MV-4-11 (cell line): ENCODE data around the gene A4GNT.
"Not testable (repeated sequence)": the region's sequence is repeated elsewhere in the genome, so short reads cannot be mapped to it uniquely, and the experiment has no call there.

Experiments
- DNase-seq: peaks from one replicate; lab custom pipeline; 2025; lab: John Stamatoyannopoulos, UW

Gene A4GNT

DNA sequence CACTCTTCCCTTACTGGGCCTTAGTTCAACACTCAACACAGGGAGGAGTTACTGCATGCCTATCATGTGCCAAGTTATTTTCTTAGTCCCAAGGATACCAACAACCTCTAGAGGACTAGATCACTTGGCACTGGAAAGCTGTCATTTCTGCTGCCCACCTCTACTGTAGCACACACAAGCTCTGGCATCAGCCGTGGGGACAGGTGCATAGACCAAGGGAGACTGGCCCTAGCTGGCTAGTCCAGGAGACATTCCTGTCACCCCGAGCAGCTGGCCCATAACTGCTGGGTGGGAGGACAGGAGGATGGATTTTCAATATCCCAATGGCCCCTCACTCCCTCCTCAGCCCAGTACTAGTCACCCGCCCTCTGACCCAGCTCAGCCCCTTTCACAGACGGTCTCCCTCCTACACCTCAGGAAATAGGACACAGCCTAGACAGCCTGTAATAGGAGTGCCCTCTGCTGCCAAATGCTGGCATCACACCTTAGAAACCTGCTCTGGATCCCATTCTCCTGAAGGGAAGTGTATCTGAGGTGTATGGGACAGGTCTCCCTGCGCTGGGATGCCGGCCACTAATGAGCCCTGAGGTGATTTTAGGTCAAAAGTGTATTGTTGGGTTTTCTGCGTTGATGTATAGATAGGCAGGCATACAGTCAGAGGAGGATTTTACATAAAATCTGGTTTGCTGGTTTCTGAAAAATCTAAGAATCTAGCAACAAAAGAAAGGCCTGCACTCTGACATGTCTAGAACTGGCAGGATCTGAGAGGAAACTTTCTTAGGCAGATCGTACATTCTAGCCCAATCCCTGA lies 13.4 kb downstream of the A4GNT start:
- peak; percentile 44 for DNase-seq

DNA sequence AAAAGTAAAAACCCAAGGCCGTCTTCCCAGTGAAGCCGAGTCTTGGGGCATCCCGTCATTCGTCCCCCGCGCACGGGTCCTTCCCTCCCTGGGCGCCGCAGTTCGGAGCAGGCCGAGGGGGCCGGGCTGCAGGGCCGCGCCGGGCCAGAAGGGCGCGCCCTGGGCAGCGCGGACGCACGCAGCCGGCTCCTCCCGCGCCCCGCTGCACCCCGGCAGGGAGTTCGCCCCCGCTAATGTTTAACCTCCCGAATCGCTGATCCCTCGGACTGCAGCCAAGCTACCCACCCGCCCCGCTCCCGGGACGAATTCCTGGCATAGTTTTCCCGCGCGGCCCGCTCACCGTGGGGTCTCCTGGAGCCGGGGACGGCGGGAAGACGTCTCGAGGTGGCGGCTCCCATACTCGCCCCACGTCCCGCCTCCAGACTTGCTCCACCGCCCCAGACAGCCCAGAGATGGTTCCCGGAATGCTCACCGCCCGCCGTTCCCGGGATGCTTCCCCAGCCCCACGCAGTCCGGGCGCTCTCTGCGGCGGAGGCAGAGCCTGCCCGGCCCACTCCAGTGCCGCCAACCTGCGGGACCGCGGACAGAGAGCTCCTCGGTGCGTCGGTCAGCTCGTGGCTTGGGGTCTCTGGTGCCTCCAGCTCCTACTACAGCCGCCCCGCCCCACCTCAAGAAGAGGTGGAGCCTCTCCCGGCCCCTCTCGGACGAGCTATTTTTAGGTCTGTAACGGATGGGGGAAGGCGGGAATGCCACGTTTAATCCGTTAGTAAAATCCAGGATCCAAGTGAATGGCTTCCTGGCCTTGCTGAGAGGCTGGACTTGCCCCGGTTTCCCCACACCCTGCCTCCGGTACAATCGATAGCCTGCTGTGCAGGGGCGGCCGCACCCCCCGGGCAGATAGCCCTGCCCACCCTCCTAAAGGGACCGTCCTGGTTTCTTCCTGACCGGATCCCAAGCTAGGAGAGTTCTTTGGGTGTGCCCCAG lies 16.9 kb downstream of the A4GNT start, which contains the start of gene DZIP1L:
Gene DZIP1L, minus strand, starts transcription at position 621 of the 984 bp plus-strand sequence. CDS start 11,637 bp downstream, outside the sequence.
- DNase-seq = peak; percentile 14

DNA sequence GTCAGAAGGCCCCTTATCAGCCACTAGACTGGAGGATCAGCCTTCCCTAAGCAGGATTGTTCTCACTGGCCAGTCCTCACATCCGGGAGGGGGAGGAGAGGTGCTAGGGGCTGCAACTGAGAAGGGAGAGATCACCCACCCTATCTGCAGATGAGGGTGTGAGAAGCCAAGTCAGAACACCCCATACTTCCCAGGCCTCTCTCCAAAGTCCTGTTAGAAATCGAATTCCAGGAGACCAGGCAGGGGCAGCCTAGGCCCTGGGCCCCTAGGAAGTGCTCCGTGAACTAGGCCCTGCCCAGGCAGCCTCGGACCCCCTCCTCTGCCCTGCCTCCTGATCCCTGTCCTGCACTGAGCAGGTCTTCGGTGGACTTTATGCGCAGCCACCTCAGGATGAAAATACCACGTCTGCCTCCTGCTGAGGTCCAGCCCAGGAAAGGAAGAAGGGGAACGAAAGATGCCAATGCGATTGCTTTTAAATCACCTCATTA lies 17.7 kb downstream of the A4GNT start:
- DNase-seq = no peak

DNA sequence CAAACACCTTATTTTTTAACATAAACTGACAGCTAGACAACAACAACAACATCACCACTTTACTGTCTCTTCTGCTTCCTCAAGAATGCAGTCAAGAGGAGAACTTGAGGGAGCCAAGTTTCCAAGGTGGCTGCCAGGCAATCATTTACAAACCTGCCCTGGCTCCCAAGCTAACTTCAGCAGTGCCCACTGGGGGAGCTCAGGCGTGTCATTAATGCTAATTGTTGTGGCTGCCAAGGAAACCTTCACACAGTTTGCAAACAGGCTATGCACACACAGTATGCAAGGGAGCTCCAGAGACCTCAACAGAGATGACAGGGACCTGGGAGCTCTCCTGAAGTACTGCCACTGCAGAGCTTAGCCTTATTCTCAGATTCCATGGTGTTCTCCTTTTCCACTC lies 18.9 kb downstream of the A4GNT start:
- no peak for DNase-seq

DNA sequence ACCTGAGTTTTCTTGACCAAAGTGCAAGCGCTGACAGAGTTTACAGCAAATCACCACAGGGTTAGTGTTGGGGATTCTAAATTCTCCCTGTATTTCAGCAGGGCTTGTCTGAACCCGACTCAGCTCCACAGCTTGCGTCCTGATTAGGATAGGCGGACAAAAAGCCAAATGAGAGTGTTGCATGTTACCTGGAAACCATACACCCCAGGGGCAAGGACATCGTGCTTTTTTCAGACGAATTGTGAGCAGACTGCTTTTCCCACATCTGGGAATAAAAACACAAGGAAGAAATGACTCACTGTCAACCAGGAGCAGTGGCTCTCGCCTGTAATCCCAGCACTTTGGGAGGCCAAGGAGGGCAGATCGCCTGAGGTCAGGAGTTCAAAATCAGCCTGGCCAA lies 19.8 kb downstream of the A4GNT start:
- DNase-seq = no peak

DNA sequence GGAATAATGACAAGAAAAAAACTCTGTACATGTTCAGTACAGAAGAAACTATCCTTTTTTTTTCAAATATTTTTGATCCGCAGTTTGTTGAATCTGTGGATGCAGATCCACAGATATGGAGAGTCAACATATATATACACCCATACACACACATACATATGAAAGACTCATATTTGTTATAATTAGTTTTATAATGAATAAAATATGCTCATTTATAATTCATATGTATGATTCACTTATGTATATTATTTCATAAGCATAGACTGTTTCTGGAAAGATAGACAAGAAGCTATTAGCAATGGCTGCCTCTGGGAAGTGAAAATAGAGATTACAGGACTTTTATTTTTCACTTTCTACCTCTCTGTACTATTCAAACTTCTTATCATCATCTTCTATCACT lies 26.6 kb downstream of the A4GNT start:
- no peak for DNase-seq

DNA sequence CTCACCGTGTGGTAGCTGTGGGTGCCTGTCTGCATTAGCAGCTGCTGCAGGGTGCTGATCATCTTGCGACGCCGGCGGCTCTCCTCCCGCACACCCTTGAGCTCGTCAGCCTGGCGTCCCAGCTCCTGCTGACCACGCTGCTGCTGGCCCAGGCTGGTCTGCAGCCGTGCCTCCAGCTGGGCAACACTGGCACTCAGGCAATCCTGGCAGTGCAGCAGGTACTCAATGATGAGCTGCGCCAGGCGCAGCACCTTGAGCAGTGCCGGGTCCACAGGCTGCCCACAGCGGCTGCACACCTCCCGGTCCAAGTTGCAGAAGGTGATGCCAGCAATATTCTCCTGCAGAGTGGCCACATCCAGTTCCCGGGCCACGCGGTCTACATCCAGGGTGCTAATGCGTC lies 28.7 kb downstream of the A4GNT start:
- DNase-seq = no peak

DNA sequence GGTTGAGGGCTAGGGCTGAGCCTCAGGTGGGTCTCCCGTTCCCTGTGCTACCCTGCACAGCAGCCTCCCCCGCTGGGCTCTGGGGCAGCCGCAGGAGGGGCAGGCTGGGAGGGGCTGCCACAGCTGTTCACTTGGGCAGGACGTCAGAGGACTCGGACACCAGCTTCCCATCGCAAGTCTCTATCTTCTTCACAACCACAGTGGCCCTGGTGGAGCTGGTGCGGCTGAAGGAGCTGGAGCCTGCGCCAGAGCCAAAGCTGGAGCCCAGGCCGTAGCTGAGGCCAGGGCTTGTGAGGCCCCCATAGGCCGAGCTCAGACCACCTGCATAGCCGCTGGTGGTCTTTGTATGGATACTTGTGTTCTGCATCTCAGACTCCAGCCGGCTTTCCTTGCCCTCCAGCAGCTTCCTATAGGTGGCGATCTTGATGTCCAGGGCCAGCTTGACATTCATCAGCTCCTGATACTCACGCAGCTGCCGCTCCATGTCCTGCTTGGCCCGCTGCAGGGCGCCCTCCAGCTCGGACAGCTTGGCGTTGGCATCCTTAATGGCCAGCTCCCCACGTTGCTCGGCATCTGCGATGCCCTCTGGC lies 30.7 kb downstream of the A4GNT start:
- not testable (repeated sequence) for DNase-seq

DNA sequence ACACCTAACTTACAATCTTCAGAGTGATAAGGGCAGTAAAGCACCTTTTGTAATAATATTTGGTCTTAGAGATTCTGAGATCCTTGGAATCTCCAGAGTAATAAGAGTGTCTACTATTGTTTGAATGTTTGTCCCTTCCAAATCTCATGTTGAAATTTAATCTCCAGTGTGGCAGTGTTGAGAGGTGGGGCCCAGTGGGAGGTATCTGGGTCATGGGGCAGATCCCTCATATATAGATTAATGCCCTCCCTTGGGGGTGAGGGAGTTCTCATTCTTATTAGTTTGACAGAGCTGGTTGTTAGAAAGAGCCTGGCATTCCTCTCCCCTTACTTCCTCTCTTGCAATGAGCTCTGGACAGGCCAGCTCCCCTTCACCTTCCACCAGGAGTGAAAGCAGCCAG lies 32.8 kb downstream of the A4GNT start:
- no peak for DNase-seq

DNA sequence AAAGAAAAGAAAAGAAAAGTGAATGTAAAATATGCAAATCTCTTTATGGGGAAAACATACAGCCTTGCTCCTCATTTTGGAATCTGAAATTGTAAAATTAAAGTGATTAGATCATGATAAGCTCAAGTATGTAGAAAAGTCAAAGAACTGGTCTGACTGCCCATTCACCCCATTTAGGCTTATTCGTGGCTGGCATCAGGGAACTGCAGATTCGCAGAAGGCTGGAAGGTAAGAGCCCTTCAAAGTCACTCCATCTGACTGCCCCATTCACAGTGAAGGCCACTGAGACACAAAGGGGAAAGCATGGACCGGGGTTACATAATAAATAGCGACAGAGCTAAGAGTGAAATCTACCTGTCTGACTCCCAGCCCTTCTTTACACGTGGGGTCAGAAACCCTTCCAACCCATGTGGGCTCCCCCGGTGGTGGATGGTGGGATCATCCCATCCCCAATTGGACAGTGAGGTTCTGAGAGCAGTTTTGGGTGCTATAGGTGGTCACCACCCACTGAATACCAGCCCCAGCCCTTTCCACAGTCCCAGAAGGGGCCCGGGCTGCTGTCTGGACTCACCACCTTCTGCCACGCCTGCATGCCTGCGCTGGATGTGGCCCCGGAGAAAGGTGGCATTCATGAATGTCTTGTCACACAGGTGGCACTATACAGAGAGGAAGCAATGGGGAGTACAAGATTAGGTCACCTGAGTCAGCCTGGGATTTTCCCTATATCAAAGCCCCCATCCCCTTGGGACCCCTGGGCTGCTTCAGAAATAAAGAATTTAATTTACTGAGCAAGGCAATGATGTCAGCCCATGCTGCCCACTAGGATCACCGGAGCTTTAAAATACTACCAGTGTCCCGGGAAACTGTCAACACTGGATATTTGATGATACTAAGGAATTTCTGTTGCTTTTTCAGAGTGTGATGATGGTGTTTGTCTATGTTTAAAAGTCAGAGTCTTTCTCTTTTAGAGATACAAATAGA lies 34.7 kb downstream of the A4GNT start:
- DNase-seq = no peak

DNA sequence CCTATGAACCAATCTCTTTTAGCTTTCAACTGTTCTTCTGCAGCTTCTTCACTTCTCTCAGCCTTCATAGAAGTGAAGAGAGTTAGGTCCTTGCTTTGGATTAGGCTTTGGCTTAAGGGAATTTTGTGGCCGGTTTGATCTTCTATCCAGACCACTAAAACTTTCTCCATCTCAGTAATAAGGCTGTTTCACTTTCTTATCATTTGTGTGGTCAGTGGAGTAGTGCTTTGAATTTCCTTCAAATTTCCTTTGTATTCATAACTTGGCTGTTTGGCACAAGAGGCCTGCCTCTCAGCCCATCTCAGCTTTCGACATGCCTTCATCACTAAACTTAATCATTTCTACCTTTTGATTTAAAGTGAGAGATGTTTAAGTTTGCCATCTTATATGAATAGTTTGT lies 38.5 kb downstream of the A4GNT start:
- DNase-seq = no peak

DNA sequence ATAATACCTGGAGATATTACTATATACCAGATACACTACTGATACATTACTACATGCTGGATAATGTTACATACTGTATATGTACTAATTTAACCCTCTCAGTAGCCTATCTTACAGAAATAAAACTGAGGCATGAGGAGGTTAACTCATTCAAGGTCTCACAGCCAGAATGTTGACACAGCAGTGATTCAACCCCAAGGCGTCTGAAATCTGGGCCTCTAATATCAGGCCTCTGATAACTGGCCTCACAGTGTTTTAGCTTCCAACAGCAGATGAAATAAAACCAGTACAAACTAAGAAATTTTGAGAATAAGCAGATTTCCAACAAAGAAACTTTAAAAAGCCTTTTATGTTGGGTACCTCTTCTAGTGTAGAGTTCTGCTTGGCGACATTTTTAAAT lies 40.2 kb downstream of the A4GNT start:
- no peak for DNase-seq

DNA sequence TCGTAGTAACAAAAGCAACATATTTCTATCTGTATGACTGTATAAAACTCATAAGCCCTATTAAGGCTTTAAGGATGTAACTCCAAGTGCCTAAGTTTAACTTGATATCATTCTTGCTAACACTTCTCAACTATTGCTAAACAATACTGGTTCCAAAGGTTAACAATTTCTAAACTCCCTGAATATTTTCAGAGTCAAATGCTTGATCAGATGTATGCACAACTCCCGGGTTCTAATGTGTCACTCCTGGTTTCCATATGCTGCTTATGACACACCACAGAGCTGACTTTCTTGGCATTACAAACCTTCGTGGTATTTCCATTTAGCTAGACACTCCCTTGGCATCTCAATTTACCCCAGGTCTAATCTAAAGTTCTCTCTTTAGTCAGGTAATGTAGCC lies 43.1 kb downstream of the A4GNT start:
- DNase-seq = no peak

DNA sequence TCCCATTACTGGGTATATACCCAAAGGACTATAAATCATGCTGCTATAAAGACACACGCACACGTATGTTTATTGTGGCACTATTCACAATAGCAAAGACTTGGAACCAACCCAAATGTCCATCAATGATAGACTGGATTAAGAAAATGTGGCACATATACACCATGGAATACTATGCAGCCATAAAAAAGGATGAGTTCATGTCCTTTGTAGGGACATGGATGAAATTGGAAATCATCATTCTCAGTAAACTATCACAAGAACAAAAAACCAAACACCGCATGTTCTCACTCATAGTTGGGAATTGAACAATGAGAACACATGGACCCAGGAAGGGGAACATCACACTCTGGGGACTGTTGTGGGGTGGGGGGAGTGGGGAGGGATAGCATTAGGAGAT lies 46.4 kb downstream of the A4GNT start:
- DNase-seq = not testable (repeated sequence)

DNA sequence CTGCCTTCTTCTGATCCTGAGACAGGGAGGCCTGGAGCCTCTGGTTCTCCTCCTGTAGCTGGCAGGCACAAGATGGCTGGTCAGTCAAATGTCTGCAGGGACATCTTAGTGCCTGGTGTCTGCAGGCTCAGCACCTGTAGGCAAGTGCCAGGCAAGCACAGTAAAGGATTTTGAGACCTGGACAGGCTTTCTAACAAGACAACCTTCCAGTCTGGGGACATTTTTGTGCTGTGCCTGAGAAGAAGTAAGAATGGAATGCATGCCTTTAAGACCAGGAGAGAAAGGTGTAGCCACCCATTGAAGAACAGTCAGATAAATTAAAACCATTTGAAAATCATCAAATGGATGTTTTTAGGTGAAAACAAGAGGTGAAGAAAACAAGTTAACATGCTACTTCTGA lies 48.0 kb downstream of the A4GNT start:
- DNase-seq = no peak

DNA sequence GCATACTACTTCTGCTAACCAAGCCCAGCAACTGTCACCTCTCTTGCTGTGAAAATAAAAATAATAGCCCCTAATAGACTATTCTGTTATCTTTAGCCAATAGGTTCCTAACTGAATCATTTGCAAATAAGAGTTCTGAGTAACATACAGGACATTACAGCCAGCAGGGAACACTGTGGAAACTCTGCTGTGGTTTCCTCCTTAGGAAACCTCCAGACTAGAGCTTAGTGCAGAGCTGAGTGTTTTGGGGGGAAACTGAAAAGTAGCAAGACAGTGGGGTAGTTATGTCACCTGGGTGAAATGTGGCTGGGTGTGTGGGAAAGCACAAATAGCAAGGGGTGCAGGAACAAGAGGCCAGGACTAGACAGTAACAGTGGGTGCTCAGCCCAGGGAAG lies 49.2 kb downstream of the A4GNT start:
- DNase-seq = no peak

DNA sequence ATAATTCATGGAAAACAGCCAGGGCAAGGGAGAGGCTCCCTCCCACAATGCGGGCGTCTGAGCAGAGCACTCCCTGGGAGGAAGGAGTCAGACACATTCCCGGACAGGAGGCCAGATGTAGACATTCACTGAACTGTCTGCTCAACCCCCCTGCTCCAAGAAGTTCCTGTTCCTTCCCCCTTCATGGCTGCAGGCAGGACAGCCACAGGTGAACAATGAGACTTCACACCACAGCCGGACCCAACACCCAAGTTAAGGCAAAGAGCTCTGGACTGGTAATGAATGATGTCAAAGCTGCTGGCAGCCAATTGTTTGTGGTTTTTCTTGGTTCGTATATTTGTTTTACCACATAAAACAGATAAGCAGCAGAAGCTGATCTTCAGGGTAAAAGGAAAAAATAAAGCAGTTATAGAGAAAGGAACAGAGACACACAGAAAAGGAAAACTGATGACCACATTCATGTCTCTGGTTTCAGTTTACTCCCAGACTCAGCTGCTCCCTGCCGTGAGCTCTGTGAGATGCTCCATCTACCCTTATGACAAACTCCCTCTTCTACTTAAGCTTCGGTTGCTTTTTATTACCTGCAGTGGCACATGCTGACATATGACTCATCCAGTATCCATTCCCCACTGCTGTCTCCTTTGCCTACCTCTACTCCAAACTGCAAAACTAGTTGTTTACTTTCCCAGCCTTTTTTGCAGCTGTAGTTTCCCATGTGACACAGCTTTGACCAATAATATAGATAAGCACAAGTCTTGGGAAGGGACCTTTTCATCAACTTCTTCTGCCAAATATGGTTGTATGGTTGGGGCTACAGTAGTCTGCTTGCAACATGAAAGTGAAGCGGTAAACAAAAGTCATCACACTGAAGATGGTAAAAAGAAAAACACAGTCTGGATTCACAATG lies 49.9 kb downstream of the A4GNT start:
- no peak for DNase-seq

DNA sequence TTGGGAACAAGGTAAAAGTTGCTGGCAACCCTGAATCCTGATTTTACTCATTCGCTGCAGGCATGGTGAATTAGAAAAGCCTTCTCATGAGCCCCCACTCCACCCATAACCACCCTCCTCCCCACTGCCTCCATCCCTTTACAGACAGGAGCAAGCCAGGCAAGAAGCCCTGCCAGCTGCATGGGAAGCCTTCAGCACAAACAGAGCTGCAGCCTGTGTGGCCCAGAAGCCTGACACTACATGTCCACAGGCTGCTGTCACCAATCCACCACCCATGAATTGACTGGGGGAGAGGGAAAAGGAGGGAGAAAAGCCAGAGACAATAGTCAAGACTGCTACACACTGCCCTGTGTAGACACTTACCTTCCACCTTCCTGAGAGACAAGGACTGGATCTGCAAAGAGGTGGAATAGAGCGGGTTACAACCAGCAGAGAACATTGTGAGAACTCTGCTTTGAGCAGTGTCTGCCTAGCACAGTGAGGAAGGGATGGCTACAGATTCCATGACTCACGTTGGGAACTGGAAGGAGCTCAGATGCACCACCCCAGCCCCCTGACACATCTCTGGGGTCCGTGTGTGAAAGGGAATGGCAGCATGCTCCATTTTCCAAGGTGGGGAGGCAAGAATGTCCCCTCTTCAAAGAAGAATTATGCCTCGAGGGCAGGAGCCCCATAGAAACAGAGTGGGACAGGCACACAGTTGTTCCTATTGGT lies 50.7 kb downstream of the A4GNT start:
- DNase-seq = no peak

DNA sequence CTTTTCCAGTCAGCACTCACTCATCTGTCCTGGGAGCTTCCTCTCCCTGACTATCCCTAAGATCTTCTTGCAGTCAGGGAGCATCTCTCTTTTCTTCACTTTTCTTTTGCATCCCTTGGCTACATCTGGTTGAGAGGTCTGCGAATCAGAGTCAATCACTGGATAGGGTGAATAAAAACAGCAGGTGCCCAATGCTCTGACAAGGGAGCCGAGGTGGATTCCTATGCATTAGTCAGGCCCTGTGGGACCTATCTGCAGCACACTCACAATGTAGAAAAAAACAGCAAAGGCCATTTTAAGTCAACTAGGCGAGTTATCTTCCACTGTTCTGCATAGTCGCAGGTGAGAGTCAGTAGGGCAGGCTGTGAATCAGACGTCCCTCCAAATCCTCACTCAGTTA lies 52.3 kb downstream of the A4GNT start:
- DNase-seq = no peak
